GM12878 (cell line): Measurements from ENCODE around the gene RAB3B. TPM values are rescaled to one million over a fixed set of nuclear protein-coding genes. Genes with fewer than 3 reads are reported as not detected.

ENCODE experiments used
- ATAC-seq: fragments of 200-7000 bp; cut with Tn5 transposase; 3 replicates; pipeline ENCODE4 v1.9.1; 2020; ENCODE audit warnings: mild to moderate bottlenecking, moderate library complexity
- BruUV-seq: library from RNA; stranded (reverse); fragments of 400-500 nt; replicated peaks from 2 replicates; lab custom pipeline; 2021; lab: Mats Ljungman, UMichigan
- CTCF ChIA-PET: fragments of 300-600 bp; sonication (Branson Sonifier 250); formaldehyde crosslinking; extraction: SDS; loops from one replicate; lab custom pipeline; 2021; ENCODE audit warnings: inconsistent platforms; lab: Yijun Ruan, JAX
- POLR2A ChIA-PET: fragments of 350-600 bp; formaldehyde crosslinking; extraction: SDS; loops from one replicate; lab custom pipeline; 2021; ENCODE audit warnings: inconsistent platforms; lab: Charles Lee
- RAD21 ChIA-PET: fragments of 300-600 bp; sonication (Branson Sonifier 250); formaldehyde crosslinking; loops from one replicate; lab custom pipeline; 2023; ENCODE audit warnings: antibody characterized with exemption; ENCODE audit not compliant: unreplicated experiment; lab: Charles Lee
- SMC1A ChIA-PET: fragments of 300-600 bp; sonication (Branson Sonifier 250); formaldehyde crosslinking; loops from one replicate; lab custom pipeline; 2023; ENCODE audit not compliant: unreplicated experiment, uncharacterized antibody; lab: Charles Lee
- DNase-seq: peaks from one replicate; pipeline ENCODE4 v3.0.0-alpha.2; 2011; ENCODE audit warnings: low read depth, low spot score
- FAIRE-seq: peaks from 3 replicates; lab custom pipeline; 2011; peaks lifted over from hg19 to GRCh38; lab: Jason Lieb, UNC
- H2AFZ ChIP-seq: 2 replicates; pipeline ENCODE4 v1.6.0; 2011; ENCODE audit warnings: low read depth, low read length, control low read depth; ENCODE audit not compliant: control insufficient read depth
- H3K27ac ChIP-seq: 2 replicates; pipeline ENCODE4 v1.5.1; 2011; ENCODE audit warnings: control low read depth; ENCODE audit not compliant: control insufficient read depth, insufficient read depth
- H3K27me3 ChIP-seq, 2 experiments: replicated peaks in 1 of 2; 2 replicates each; pipeline versions ENCODE4 v1.6.0 to v1.6.1; 2011; ENCODE audit warnings: low read length in 1 of 2; ENCODE audit not compliant: control insufficient read depth in 2 of 2, insufficient read depth in 2 of 2
- H3K36me3 ChIP-seq, 2 experiments: 2 replicates each; pipeline ENCODE4 v1.5.1; 2011; ENCODE audit warnings: low read length in 1 of 2; ENCODE audit not compliant: control insufficient read depth in 2 of 2, insufficient read depth in 2 of 2
- H3K4me1 ChIP-seq: 2 replicates; pipeline ENCODE4 v1.6.1; 2011; ENCODE audit warnings: mild to moderate bottlenecking, low read length, moderate library complexity, mixed read lengths; ENCODE audit not compliant: control insufficient read depth, insufficient read depth
- H3K4me2 ChIP-seq: 2 replicates; pipeline ENCODE4 v1.6.0; 2011; ENCODE audit warnings: control low read depth; ENCODE audit not compliant: control insufficient read depth, insufficient read depth
- H3K4me3 ChIP-seq: fragments of 200-600 bp; sonication (generic); 2 replicates; pipeline ENCODE4 v1.5.1; 2016
- H3K79me2 ChIP-seq: 2 replicates; pipeline ENCODE4 v1.6.0; 2011; ENCODE audit warnings: low read length; ENCODE audit not compliant: control insufficient read depth, insufficient read depth
- H3K9ac ChIP-seq: 2 replicates; pipeline ENCODE4 v1.8.0; 2011; ENCODE audit warnings: low read length, control low read depth, mixed read lengths; ENCODE audit not compliant: control insufficient read depth, insufficient read depth
- H3K9me3 ChIP-seq: replicated peaks from 3 replicates; pipeline ENCODE4 v1.5.1; 2011; ENCODE audit warnings: mild to moderate bottlenecking, low read length; ENCODE audit not compliant: control insufficient read depth, insufficient read depth
- H4K20me1 ChIP-seq: 2 replicates; pipeline ENCODE4 v1.6.0; 2011; ENCODE audit not compliant: control insufficient read depth, insufficient read depth
- BCL11A ChIP-seq: IDR thresholded peaks from 2 replicates; pipeline ENCODE4 v1.6.1; 2011; ENCODE audit warnings: low read depth, low read length
- BMI1 ChIP-seq: fragments of 450-650 bp; IDR thresholded peaks from 2 replicates; pipeline ENCODE4 v1.6.1; 2016; ENCODE audit warnings: mild to moderate bottlenecking, moderate library complexity, borderline replicate concordance
- CHD2 ChIP-seq: IDR thresholded peaks from 2 replicates; pipeline ENCODE4 v1.6.1; 2011; ENCODE audit warnings: low read depth, low read length, improper control_type of control experiment, borderline replicate concordance
- EED ChIP-seq: sonication (generic); IDR thresholded peaks from 2 replicates; pipeline ENCODE4 v1.6.1; 2016; ENCODE audit warnings: antibody characterized with exemption, low read depth
- HDAC6 ChIP-seq: fragments of 200-600 bp; sonication (generic); IDR thresholded peaks from one replicate; pipeline ENCODE4 v1.8.0; 2017; ENCODE audit warnings: antibody characterized with exemption; ENCODE audit not compliant: unreplicated experiment
- KAT2A ChIP-seq: conservative IDR thresholded peaks from 2 replicates; pipeline ENCODE4 v1.6.1; 2011; ENCODE audit warnings: low read depth, low read length; ENCODE audit not compliant: control insufficient read depth
- KLF5 ChIP-seq: fragments of 450-650 bp; IDR thresholded peaks from 2 replicates; pipeline ENCODE4 v1.6.1; 2014; ENCODE audit warnings: mild to moderate bottlenecking; ENCODE audit not compliant: partially characterized antibody
- MTA3 ChIP-seq: IDR thresholded peaks from 2 replicates; pipeline ENCODE4 v1.6.1; 2012; ENCODE audit warnings: low read length, inconsistent platforms, borderline replicate concordance
- NBN ChIP-seq: fragments of 450-650 bp; IDR thresholded peaks from 2 replicates; pipeline ENCODE4 v1.6.1; 2016
- NRF1 ChIP-seq: conservative IDR thresholded peaks from 2 replicates; pipeline ENCODE4 v1.6.1; 2011; ENCODE audit warnings: mild to moderate bottlenecking, low read depth, low read length, improper control_type of control experiment
- POLR2A ChIP-seq: IDR thresholded peaks from 2 replicates; pipeline ENCODE4 v1.6.1; 2011; ENCODE audit warnings: low read depth, mild to moderate bottlenecking, low read length
- RUNX3 ChIP-seq: IDR thresholded peaks from 2 replicates; pipeline ENCODE4 v1.6.1; 2012; ENCODE audit warnings: low read length, inconsistent platforms
- SMAD1 ChIP-seq: fragments of 450-650 bp; IDR thresholded peaks from 2 replicates; pipeline ENCODE4 v1.6.1; 2018; ENCODE audit warnings: mild to moderate bottlenecking, low read depth; ENCODE audit not compliant: partially characterized antibody
- SPI1 ChIP-seq: IDR thresholded peaks from 2 replicates; pipeline ENCODE4 v1.6.1; 2011; ENCODE audit warnings: low read depth, mild to moderate bottlenecking, low read length, moderate library complexity, borderline replicate concordance; ENCODE audit not compliant: insufficient read depth
- ZNF24 ChIP-seq: fragments of 450-650 bp; IDR thresholded peaks from 2 replicates; pipeline ENCODE4 v1.6.1; 2017; ENCODE audit warnings: antibody characterized with exemption, mild to moderate bottlenecking
- ZNF384 ChIP-seq: IDR thresholded peaks from 2 replicates; pipeline ENCODE4 v1.6.1; 2012; ENCODE audit warnings: low read depth, mild to moderate bottlenecking, low read length, improper control_type of control experiment, borderline replicate concordance
- WGBS: methylation state at CpG from one replicate; pipeline ENCODE4 v1.1.6; 2016; ENCODE audit warnings: low lambda C conversion rate; ENCODE audit not compliant: insufficient replicate concordance, insufficient coverage; ENCODE audit errors: missing lambda C conversion rate; 5-methylcytosine and 5-hydroxymethylcytosine counted together
- in situ Hi-C: fragments of 300-500 bp; cut with MboI; formaldehyde crosslinking; loops from 9 replicates; pipeline ENCODE4 v1.14.3; 2018; ENCODE audit warnings: mixed read lengths
- intact Hi-C: fragments of 100-400 bp; cut with micrococcal nuclease; formaldehyde crosslinking; loops from one replicate; pipeline ENCODE4 v1.14.2; 2022; ENCODE audit not compliant: unreplicated experiment
- polyA plus RNA-seq, 11 experiments: library from polyadenylated mRNA; depleted of rRNA in 4 of 11; unstranded in 6 of 11; stranded (reverse) in 5 of 11; fragments of >200 nt; fragmentation: Nextera tagmentation in 4 of 11; fragmentation: Illumina TruSeq in 1 of 11; extraction: Ambion mirVana in 4 of 11; extraction: Trizol in 1 of 11; gene quantifications; 1 replicate in 1 of 11; 2 replicates in 10 of 11; pipeline versions ENCODE4 v1.2.1 to v1.2.3, GENCODE V29; 2011 to 2016; ENCODE audit warnings: inconsistent platforms in 2 of 11, missing spikeins in 2 of 11, low read depth in 1 of 11
- total RNA-seq, 4 experiments: library from RNA; depleted of rRNA in 3 of 4; stranded (reverse); fragments of >200 nt in 3 of 4; fragmentation: Illumina TruSeq in 1 of 4; extraction: Trizol in 1 of 4; gene quantifications; 2 replicates each; pipeline versions ENCODE4 v1.2.1 to v1.2.3, GENCODE V29; 2013 to 2021
- TF ChIP-seq, protein P1 (sequence below): IDR thresholded peaks from 2 replicates; pipeline ENCODE4 v1.6.1; 2012; ENCODE audit warnings: low read depth, low read length, improper control_type of control experiment
- TF ChIP-seq, protein P2 (sequence below): fragments of 450-650 bp; IDR thresholded peaks from 2 replicates; pipeline ENCODE4 v1.6.1; 2017; ENCODE audit warnings: borderline replicate concordance
- TF ChIP-seq, protein P3 (sequence below): fragments of 450-650 bp; IDR thresholded peaks from 2 replicates; pipeline ENCODE4 v1.6.1; 2017; ENCODE audit warnings: low read depth, mild to moderate bottlenecking, moderate library complexity

RAB3B gene
- total and polyA plus RNA-seq, 10 of the 15 experiments (the other 5 are each of a cell fraction or from before 2014, with no cell fraction given): 0.05 to 0.32 (median 0.24) TPM

DNA sequence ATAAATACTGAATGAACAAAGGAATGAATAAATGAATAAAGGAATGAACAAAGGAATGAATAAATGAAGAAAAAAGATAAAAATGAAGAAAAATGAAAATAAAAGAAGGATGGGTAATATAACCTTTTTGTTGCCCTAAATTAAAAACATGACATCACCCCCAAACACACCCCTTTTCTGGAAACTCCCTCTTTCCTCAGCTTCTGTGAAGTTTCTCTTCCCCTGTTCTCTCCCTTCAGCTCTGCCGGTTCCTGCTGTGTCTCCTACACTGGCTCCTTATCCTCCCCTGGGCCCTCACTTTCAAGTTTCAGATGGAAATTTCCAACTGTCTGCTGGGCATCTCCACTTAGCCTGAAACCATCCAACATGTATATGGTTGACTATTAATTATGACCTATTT lies 37.9 kb downstream of the RAB3B start:
- POLR2A ChIA-PET: interaction anchor here (0.5 to 1.5 kb wide), 2 partner anchors 21 to 33 kb away, joined by 3 to 4 read pairs; no protein-coding TSS in a partner anchor
- BruUV-seq: no TSS peak
- intact Hi-C loops: no loop called here
- no peak overlapping the region for H2AFZ ChIP-seq
- H4K20me1 ChIP-seq: no peaks in the 10 kb centered on the region
- WGBS: 0% methylated on average over 1 of the region's 1 CpG
- CTCF ChIA-PET: interaction anchor here (1.0 to 6.0 kb wide), 2 partner anchors 9 to 13 kb away, joined by 3 to 22 read pairs; no protein-coding TSS in a partner anchor
- ATAC-seq: peak; percentile 63
- no peak overlapping the region for H3K4me3 ChIP-seq
- RAD21 ChIA-PET: interaction anchor here (1.2 to 1.8 kb wide), 2 partner anchors 16 to 24 kb away, joined by 3 read pairs; no protein-coding TSS in a partner anchor
- no peak overlapping the region for H3K27ac ChIP-seq
- no peak overlapping the region for H3K4me2 ChIP-seq
- no peaks in the 10 kb centered on the region for H3K79me2 ChIP-seq
- H3K27me3 ChIP-seq: no peaks in the 10 kb centered on the region
- FAIRE-seq: no peak
- no peak for DNase-seq
- no peaks in the 10 kb centered on the region for H3K36me3 ChIP-seq
- SMC1A ChIA-PET: interaction anchor here (0.5 to 9.1 kb wide), 11 partner anchors 8 to 735 kb away, joined by 3 to 66 read pairs (median 5); no protein-coding TSS in a partner anchor
- in situ Hi-C loops: no loop called here
- H3K4me1 ChIP-seq: peaks cover 14% of the 10 kb centered on the region; the same call in 1 of the 2 replicates
- H3K9ac ChIP-seq: no peak overlapping the region
- no peaks in the 10 kb centered on the region; the same call in 2 of the 3 replicates for H3K9me3 ChIP-seq
- TF ChIP-seq SPI1: peak; percentile 38; the same call in 1 of the 2 replicates
- TF ChIP-seq KAT2A: no peak
- no peak for TF ChIP-seq POLR2A
- no peak for TF ChIP-seq KLF5
- no peak for TF ChIP-seq NRF1
- TF ChIP-seq MTA3: 0 out of 2 replicates have a peak, but pooled peaks have one; percentile 37
- TF ChIP-seq BCL11A: no peak
- TF ChIP-seq, protein P1, sequence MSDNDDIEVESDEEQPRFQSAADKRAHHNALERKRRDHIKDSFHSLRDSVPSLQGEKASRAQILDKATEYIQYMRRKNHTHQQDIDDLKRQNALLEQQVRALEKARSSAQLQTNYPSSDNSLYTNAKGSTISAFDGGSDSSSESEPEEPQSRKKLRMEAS: no peak
- TF ChIP-seq SMAD1: no peak
- TF ChIP-seq ZNF24: no peak
- peak; percentile 79 for TF ChIP-seq EED
- TF ChIP-seq, protein P2, sequence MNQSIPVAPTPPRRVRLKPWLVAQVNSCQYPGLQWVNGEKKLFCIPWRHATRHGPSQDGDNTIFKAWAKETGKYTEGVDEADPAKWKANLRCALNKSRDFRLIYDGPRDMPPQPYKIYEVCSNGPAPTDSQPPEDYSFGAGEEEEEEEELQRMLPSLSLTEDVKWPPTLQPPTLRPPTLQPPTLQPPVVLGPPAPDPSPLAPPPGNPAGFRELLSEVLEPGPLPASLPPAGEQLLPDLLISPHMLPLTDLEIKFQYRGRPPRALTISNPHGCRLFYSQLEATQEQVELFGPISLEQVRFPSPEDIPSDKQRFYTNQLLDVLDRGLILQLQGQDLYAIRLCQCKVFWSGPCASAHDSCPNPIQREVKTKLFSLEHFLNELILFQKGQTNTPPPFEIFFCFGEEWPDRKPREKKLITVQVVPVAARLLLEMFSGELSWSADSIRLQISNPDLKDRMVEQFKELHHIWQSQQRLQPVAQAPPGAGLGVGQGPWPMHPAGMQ: no peak
- no peak for TF ChIP-seq ZNF384
- no peak for TF ChIP-seq CHD2
- TF ChIP-seq BMI1: no peak
- no peak for TF ChIP-seq RUNX3
- no peak for TF ChIP-seq HDAC6
- TF ChIP-seq, protein P3, sequence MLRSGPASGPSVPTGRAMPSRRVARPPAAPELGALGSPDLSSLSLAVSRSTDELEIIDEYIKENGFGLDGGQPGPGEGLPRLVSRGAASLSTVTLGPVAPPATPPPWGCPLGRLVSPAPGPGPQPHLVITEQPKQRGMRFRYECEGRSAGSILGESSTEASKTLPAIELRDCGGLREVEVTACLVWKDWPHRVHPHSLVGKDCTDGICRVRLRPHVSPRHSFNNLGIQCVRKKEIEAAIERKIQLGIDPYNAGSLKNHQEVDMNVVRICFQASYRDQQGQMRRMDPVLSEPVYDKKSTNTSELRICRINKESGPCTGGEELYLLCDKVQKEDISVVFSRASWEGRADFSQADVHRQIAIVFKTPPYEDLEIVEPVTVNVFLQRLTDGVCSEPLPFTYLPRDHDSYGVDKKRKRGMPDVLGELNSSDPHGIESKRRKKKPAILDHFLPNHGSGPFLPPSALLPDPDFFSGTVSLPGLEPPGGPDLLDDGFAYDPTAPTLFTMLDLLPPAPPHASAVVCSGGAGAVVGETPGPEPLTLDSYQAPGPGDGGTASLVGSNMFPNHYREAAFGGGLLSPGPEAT: peak; percentile 72; the same call in 1 of the 2 replicates
- TF ChIP-seq NBN: 0 out of 2 replicates have a peak, but pooled peaks have one; percentile 17
